Measurements from ENCODE around the gene CHID1. TPM values are rescaled to one million over a fixed set of nuclear protein-coding genes. Genes with fewer than 3 reads are reported as not detected.

The CHID1 gene
- total and polyA plus RNA-seq, 9 of the 15 experiments (the other 6 are each of a cell fraction or from before 2014, with no cell fraction given): 15.1 to 108 (median 39.8) TPM

- no peak for TF ChIP-seq MLLT1 (IDR thresholded peaks at IDR 0.05)
- no peak for TF ChIP-seq MLX (CRISPR knock-in tag; conservative IDR thresholded peaks at IDR 0.05)
- no peak for TF ChIP-seq ETS2 (tag; IDR thresholded peaks at IDR 0.05; ENCODE audit: borderline replicate concordance, poor library complexity, severe bottlenecking)
- no peak for TF ChIP-seq DACH1 (IDR thresholded peaks at IDR 0.05; ENCODE audit: partially characterized antibody)
- no peak for TF ChIP-seq POLR2H (tag; IDR thresholded peaks at IDR 0.05; ENCODE audit: low read depth)
- TF ChIP-seq ZNF764 (CRISPR knock-in tag; IDR thresholded peaks at IDR 0.05; ENCODE audit: low read depth): no peak
- no peak for TF ChIP-seq THRA (IDR thresholded peaks at IDR 0.05)
- TF ChIP-seq ETV1 (tag; conservative IDR thresholded peaks at IDR 0.05; ENCODE audit: low read depth): peak; percentile 79
- TF ChIP-seq PRPF4 (IDR thresholded peaks at IDR 0.05; ENCODE audit: insufficient read depth, low read depth, low read length, poor library complexity, severe bottlenecking): no peak
- peak; percentile 70 for TF ChIP-seq MAFG (tag; conservative IDR thresholded peaks at IDR 0.05)
- no peak for TF ChIP-seq ZSCAN32 (CRISPR knock-in tag; IDR thresholded peaks at IDR 0.05)
- TF ChIP-seq MTA2 (IDR thresholded peaks at IDR 0.05; ENCODE audit: low read depth): no peak
- no peak for TF ChIP-seq ZNF445 (CRISPR knock-in tag; IDR thresholded peaks at IDR 0.05; ENCODE audit: low read depth)
- no peak for TF ChIP-seq HCFC1 (IDR thresholded peaks at IDR 0.05; ENCODE audit: low read depth, low read length)
- no peak for TF ChIP-seq ATF7 (IDR thresholded peaks at IDR 0.05)
- TF ChIP-seq RBM22 (IDR thresholded peaks at IDR 0.05; ENCODE audit: low read depth, low read length, poor library complexity, severe bottlenecking): no peak
- no peak for TF ChIP-seq THAP12 (CRISPR knock-in tag; IDR thresholded peaks at IDR 0.05)
- no peak for TF ChIP-seq ZBTB34 (CRISPR knock-in tag; IDR thresholded peaks at IDR 0.05)
- TF ChIP-seq JUN (IDR thresholded peaks at IDR 0.05; ENCODE audit: borderline replicate concordance, low read depth, low read length): no peak
- no peak for TF ChIP-seq JUN (CRISPR knock-in tag; IDR thresholded peaks at IDR 0.05; ENCODE audit: borderline replicate concordance)
Observed at GRCh38 chr11:914747-915501, 4.3 kb upstream of the CHID1 start (continued).
